Esophagus squamous epithelium (tissue), 5 donors: ENCODE measurements around the gene SMAD3. TPM values are rescaled to one million over a fixed set of nuclear protein-coding genes. Genes with fewer than 3 reads are reported as not detected.

Source experiments
- DNase-seq: peaks from one replicate; lab custom pipeline; 2025; lab: John Stamatoyannopoulos, UW
- H3K27ac ChIP-seq, 4 donors: fragments of 200-600 bp; sonication (generic); one replicate each; pipeline ENCODE4 v1.5.1; 2016 to 2019; ENCODE audit warnings: mild to moderate bottlenecking in 1 of 4
- H3K27me3 ChIP-seq, 4 donors: fragments of 200-600 bp; sonication (generic); 1 replicate in 3 of 4; 2 replicates in 1 of 4; pipeline versions ENCODE4 v1.5.1 to v1.6.0; 2017 to 2021; ENCODE audit warnings: antibody characterized with exemption in 1 of 4
- H3K36me3 ChIP-seq, 3 donors: fragments of 200-600 bp; sonication (generic); one replicate each; pipeline ENCODE4 v1.5.1; 2016 to 2019
- H3K4me1 ChIP-seq, 3 donors: fragments of 200-600 bp; sonication (generic); one replicate each; pipeline ENCODE4 v1.5.1; 2017 to 2019
- H3K4me3 ChIP-seq, 4 donors: fragments of 200-600 bp; sonication (generic); 1 replicate in 3 of 4; 2 replicates in 1 of 4; pipeline ENCODE4 v1.5.1; 2016 to 2019; ENCODE audit warnings: mild to moderate bottlenecking in 2 of 4, moderate library complexity in 1 of 4
- H3K9me3 ChIP-seq, 3 donors: fragments of 200-600 bp; sonication (generic); one replicate each; pipeline ENCODE4 v1.5.1; 2016 to 2019
- CTCF ChIP-seq, 6 experiments: fragments of 450-650 bp in 4 of 6; fragments of 200-600 bp in 2 of 6; sonication (generic) in 2 of 6; IDR thresholded peaks; one replicate each; pipeline ENCODE4 v1.5.1; 2016 to 2019; ENCODE audit warnings: antibody characterized with exemption in 6 of 6, mild to moderate bottlenecking in 4 of 6, moderate library complexity in 4 of 6
- POLR2A ChIP-seq, 4 donors: fragments of 450-650 bp; IDR thresholded peaks; one replicate each; pipeline ENCODE4 v1.6.1; 2017; ENCODE audit warnings: antibody characterized with exemption in 4 of 4, mild to moderate bottlenecking in 4 of 4, moderate library complexity in 3 of 4
- WGBS, 2 donors: methylation state at CpG; one replicate each; pipeline ENCODE4 v1.1.5; 2018; 5-methylcytosine and 5-hydroxymethylcytosine counted together
- intact Hi-C: fragments of 100-400 bp; cut with DNase I; formaldehyde crosslinking; loops from one replicate; pipeline ENCODE4 v1.15.0; 2022
- total RNA-seq, 4 donors: library from RNA; depleted of rRNA; stranded (reverse); fragments of >200 nt; gene quantifications; one replicate each; pipeline ENCODE4 v1.1.0, GENCODE V29; 2016
- donor health status: DM: yes; HTN: yes; CAD: no.

The SMAD3 gene
- total RNA-seq, 4 donors from 2014 or later: 70.8 to 134 (median 105) TPM

GRCh38 chr15:67230504-67230903, 165.1 kb downstream of the SMAD3 start:
- TF ChIP-seq POLR2A (IDR thresholded peaks at IDR 0.05) (no peak), CTCF (IDR thresholded peaks at IDR 0.05) (no peak)
- H3K36me3 ChIP-seq: peaks cover 0 to 85% (median 7%) of the 10 kb centered on the region in 3 donors
- intact Hi-C loops: no loop called here
- peaks cover 0 to 8% (median 0%) of the 10 kb centered on the region in 3 donors for H3K4me1 ChIP-seq
- WGBS, 2 donors: 95 to 100% methylated on average over 2 of the region's 2 CpGs
- H3K27ac ChIP-seq: no peak overlapping the region
- no peak overlapping the region for H3K4me3 ChIP-seq
- no peak for DNase-seq
- no peaks in the 10 kb centered on the region for H3K27me3 ChIP-seq
- H3K9me3 ChIP-seq: no peaks in the 10 kb centered on the region

- Histone ChIP-seq H3K4me1 (no peaks in the 10 kb centered on the region), H3K4me3 (no peak overlapping the region), H3K27ac (no peak overlapping the region), H3K36me3 (peaks cover 0 to 88% (median 7%) of the 10 kb centered on the region in 3 donors), H3K9me3 (no peaks in the 10 kb centered on the region), H3K27me3 (no peaks in the 10 kb centered on the region)
- WGBS, 2 donors: 67 to 88% methylated on average over 3 of the region's 3 CpGs
- intact Hi-C loops: no loop called here
- DNase-seq: no peak
- TF ChIP-seq CTCF (IDR thresholded peaks at IDR 0.05): no peak
- no peak for TF ChIP-seq POLR2A (IDR thresholded peaks at IDR 0.05)
Observed at GRCh38 chr15:67232591-67232990, 167.2 kb downstream of the SMAD3 start.

- 28 to 35% methylated on average over 3 of the region's 3 CpGs for WGBS, 2 donors
- no peaks in the 10 kb centered on the region for H3K27me3 ChIP-seq
- TF ChIP-seq CTCF (IDR thresholded peaks at IDR 0.05): peak in 5 of 6 experiments; percentile 25 to 57 (median 45)
- no peak for TF ChIP-seq POLR2A (IDR thresholded peaks at IDR 0.05)
- H3K27ac ChIP-seq: no peak overlapping the region
- no peaks in the 10 kb centered on the region for H3K9me3 ChIP-seq
- intact Hi-C loops: no loop called here
- no peak for DNase-seq
- peaks cover 4 to 39% (median 18%) of the 10 kb centered on the region in 3 donors for H3K4me1 ChIP-seq
- peaks cover 0 to 12% (median 0%) of the 10 kb centered on the region in 3 donors for H3K36me3 ChIP-seq
- no peak overlapping the region for H3K4me3 ChIP-seq
Observed at GRCh38 chr15:67240235-67241131, 175.1 kb downstream of the SMAD3 start.

GRCh38 chr15:67241132-67241855, 175.9 kb downstream of the SMAD3 start:
- no peak for DNase-seq
- 44 to 51% methylated on average over 4 of the region's 4 CpGs for WGBS, 2 donors
- intact Hi-C loops: no loop called here
- H3K27me3 ChIP-seq: no peaks in the 10 kb centered on the region
- H3K4me3 ChIP-seq: peak overlapping the region in 1 of 4 donors; percentile 9
- no peaks in the 10 kb centered on the region for H3K9me3 ChIP-seq
- H3K4me1 ChIP-seq: peaks cover 4 to 39% (median 18%) of the 10 kb centered on the region in 3 donors
- peaks cover 0 to 12% (median 0%) of the 10 kb centered on the region in 3 donors for H3K36me3 ChIP-seq
- peak overlapping the region in 1 of 4 donors; percentile 41 for H3K27ac ChIP-seq
- TF ChIP-seq POLR2A (IDR thresholded peaks at IDR 0.05) (no peak), CTCF (IDR thresholded peaks at IDR 0.05) (no peak)
